ENCODE results near the gene CERS6.

The CERS6 gene

DNA sequence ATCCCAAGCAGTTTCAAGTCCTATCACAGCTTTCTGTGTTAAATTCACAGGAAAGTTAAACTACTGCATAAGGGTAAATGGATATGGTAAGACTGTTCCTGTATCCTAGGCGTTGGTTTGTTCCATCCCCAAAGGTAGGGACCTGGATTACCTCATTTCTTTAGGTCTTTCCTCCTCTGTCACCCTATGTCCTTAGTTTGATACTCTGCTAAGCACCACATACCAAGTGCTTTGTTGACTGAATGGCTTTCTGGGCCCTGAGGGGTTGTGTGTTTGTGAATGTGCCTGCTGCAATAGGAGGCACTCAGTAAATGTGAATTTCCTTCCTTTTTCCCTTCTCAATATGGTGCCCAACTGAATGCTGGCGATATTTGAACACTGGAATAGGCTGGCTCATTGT lies 354.2 kb downstream of the CERS6 start:
- no peak overlapping the region for H3K4me3 ChIP-seq (ENCODE audit: low read depth, low read length)
- TF ChIP-seq, protein P1, sequence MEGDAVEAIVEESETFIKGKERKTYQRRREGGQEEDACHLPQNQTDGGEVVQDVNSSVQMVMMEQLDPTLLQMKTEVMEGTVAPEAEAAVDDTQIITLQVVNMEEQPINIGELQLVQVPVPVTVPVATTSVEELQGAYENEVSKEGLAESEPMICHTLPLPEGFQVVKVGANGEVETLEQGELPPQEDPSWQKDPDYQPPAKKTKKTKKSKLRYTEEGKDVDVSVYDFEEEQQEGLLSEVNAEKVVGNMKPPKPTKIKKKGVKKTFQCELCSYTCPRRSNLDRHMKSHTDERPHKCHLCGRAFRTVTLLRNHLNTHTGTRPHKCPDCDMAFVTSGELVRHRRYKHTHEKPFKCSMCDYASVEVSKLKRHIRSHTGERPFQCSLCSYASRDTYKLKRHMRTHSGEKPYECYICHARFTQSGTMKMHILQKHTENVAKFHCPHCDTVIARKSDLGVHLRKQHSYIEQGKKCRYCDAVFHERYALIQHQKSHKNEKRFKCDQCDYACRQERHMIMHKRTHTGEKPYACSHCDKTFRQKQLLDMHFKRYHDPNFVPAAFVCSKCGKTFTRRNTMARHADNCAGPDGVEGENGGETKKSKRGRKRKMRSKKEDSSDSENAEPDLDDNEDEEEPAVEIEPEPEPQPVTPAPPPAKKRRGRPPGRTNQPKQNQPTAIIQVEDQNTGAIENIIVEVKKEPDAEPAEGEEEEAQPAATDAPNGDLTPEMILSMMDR (IDR thresholded peaks at IDR 0.05; ENCODE audit: control insufficient read depth, extremely low read depth, insufficient read depth): no peak
- DNase-seq (ENCODE audit: low read depth): no peak

DNA sequence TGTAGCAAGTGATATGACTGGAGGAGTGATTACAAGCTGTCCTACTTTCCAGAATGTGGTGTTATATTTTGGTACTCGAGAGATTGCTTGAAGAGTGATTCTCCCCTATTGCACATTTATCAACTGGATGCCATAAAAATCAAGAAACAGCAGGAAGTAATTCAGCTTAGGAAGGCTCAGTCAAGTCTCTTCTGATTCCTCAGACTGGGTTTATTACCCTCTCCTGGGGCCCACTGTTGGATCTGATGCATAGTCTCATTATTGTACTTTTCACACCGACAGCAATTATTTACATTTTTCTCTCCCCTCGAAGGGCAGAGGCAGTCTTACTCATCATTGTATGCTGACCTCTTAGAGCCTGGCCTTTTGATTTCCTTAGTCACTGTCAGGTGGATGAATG lies 355.6 kb downstream of the CERS6 start:
- no peak overlapping the region for H3K4me3 ChIP-seq (ENCODE audit: low read depth, low read length)
- TF ChIP-seq, protein P1 (IDR thresholded peaks at IDR 0.05; ENCODE audit: control insufficient read depth, extremely low read depth, insufficient read depth): no peak
- DNase-seq (ENCODE audit: low read depth): no peak

DNA sequence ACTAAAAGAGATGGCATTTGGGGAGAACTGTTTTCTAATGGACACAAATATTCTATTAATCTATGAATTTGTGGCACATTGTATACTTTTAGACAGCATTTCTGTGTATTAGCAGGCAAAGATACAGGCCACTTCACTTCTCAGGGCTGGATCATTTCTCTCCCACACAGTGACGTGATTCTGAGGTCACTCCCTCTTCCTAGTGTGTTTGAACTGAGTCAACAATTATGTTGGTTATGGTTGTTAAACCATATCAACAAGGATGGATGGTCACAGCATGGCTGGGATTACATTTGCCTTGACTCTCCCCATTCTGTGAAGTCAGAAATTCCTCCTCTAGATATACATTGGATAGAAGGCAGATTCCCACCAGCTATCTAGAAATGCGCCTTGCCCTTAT lies 358.0 kb downstream of the CERS6 start:
- H3K4me3 ChIP-seq (ENCODE audit: low read depth, low read length): no peak overlapping the region
- TF ChIP-seq, protein P1 (IDR thresholded peaks at IDR 0.05; ENCODE audit: control insufficient read depth, extremely low read depth, insufficient read depth): no peak
- DNase-seq (ENCODE audit: low read depth): no peak

DNA sequence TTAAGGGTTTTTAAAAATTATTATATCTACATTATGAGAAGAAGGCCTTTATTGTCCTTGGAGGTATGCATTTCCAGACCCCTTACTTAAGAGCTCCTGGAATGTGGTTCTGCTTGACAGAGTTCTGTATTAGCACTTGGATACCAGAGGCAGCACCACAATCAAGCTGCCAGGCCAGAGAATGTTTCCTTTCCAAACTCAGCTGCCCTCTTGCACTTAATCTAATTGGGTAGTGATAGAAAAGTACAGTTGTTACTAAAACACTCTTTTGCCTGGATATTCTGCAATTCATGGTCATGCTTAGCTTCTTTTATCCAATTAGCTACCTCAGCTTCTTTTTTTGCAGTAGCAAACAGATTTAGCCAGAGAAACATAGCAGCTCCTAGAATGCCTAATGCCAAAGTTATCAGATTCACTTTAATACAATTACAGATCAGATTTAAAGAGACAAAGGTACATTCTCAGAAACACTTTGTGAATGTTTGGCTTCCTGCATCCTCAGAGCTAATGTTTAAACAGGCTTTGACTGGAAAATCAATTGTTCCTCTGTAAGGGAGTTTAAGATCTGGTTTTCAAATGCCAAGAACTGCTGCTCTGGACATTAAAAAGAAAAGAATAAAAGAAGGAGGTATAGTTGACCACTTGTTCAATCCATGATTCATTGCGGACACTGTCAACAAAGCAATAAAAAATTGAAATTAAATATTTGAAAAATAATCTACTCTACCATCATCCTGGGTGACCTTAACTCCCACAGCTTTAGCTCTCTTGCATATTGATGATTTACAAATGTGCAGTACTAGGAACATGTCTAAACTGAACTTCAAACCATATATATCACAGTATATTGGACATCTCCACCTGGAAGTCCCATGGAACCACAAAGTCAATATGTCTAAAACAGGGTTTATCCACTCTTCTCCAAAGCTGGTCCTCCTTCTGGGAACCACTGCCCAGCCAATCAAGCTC lies 359.2 kb downstream of the CERS6 start:
- DNase-seq (ENCODE audit: low read depth): no peak
- H3K4me3 ChIP-seq (ENCODE audit: low read depth, low read length): no peak overlapping the region
- TF ChIP-seq, protein P1 (IDR thresholded peaks at IDR 0.05; ENCODE audit: control insufficient read depth, extremely low read depth, insufficient read depth): no peak

DNA sequence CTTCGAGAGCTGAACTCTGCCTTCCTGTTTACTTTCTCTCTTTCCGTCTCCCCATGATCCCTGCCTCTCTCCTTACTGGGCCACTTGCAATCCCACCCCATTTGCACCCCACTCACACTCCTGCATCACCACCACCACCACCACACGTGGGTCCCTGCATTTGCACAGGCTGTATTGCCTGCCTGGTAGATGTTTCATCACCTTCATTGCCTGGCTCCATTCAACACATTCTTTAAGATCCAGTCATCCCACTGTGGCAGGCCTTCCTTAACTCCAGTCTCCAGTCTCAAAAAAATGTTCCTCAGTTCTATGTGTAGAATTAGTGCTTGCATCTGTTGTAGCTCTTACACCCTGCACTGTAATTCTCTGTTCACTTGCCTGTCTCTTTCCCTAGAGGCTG lies 360.3 kb downstream of the CERS6 start:
- H3K4me3 ChIP-seq (ENCODE audit: low read depth, low read length): no peak overlapping the region
- TF ChIP-seq, protein P1 (IDR thresholded peaks at IDR 0.05; ENCODE audit: control insufficient read depth, extremely low read depth, insufficient read depth): no peak
- DNase-seq (ENCODE audit: low read depth): no peak

DNA sequence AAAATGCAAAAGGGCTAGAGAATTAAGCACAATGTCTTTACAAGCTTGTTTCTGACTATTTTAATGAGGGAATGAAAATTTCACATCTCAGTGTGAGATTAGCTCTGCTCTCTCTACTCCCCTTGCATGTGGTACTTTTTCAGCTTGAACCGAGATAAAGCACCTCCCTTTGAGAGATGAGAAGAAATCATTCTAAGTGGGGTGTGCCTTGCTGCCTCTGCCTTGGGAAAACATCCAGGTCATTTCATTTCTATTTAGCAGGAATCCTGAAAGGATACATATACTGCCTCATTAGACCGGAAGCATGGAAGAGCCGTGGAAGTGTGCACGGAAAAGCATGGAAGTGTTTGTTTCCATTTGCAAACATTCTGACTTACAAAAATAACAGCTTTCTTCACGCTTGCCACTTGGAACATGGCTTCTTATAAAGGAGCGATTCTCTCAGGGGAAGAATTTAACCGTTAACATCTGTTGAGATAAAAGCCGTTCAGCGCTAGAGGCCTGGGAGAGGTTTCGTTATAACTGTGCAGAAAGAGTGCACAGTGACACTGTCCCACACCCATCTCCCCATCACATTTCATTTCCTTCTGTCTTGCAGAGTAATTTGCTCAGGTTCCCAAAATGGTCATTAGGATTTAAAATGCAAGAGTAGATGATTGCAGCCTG lies 363.1 kb downstream of the CERS6 start:
- no peak overlapping the region for H3K4me3 ChIP-seq (ENCODE audit: low read depth, low read length)
- DNase-seq (ENCODE audit: low read depth): no peak

More for the DNA sequence above, 363.1 kb downstream of the CERS6 start:
- TF ChIP-seq, protein P1 (IDR thresholded peaks at IDR 0.05; ENCODE audit: control insufficient read depth, extremely low read depth, insufficient read depth): no peak
